PC-9 (cell line): ENCODE results near the gene WDR5. TPM values are rescaled to one million over a fixed set of nuclear protein-coding genes. Genes with fewer than 3 reads are reported as not detected.

Experiments
- BruUV-seq: library from RNA; stranded (reverse); fragments of 400-500 nt; replicated peaks from 2 replicates; lab custom pipeline; 2021; lab: Mats Ljungman, UMichigan
- CTCF ChIA-PET: fragments of 300-600 bp; sonication (Branson Sonifier 250); formaldehyde crosslinking; loops from one replicate; lab custom pipeline; 2022; ENCODE audit warnings: antibody characterized with exemption; lab: Charles Lee
- POLR2A ChIA-PET: fragments of 300-600 bp; sonication (Branson Sonifier 250); formaldehyde crosslinking; loops from one replicate; lab custom pipeline; 2022; ENCODE audit warnings: antibody characterized with exemption; ENCODE audit not compliant: unreplicated experiment; lab: Charles Lee
- DNase-seq, 2 experiments: peaks; one replicate each; pipeline versions ENCODE4 v3.0.0 to v3.0.0-alpha.2; 2015 to 2022; ENCODE audit warnings: mixed read lengths in 1 of 2
- H2AFZ ChIP-seq: fragments of 200-600 bp; sonication (generic); 2 replicates; pipeline ENCODE4 v1.8.1; 2017; ENCODE audit warnings: antibody characterized with exemption
- H3F3A ChIP-seq: fragments of 200-600 bp; sonication (generic); 2 replicates; pipeline ENCODE4 v1.8.1; 2017; ENCODE audit warnings: antibody characterized with exemption, mild to moderate bottlenecking, low read depth; ENCODE audit not compliant: insufficient read depth
- H3K27ac ChIP-seq: fragments of 200-600 bp; sonication (generic); 2 replicates; pipeline ENCODE4 v1.6.1; 2016; ENCODE audit warnings: mixed run types
- H3K27me3 ChIP-seq: fragments of 200-600 bp; sonication (generic); 2 replicates; pipeline ENCODE4 v1.6.1; 2016; ENCODE audit warnings: low read depth, mixed run types; ENCODE audit not compliant: insufficient read depth
- H3K36me3 ChIP-seq: fragments of 200-600 bp; sonication (generic); 2 replicates; pipeline ENCODE4 v1.6.1; 2016; ENCODE audit warnings: low read depth, mixed run types
- H3K4me1 ChIP-seq: fragments of 200-600 bp; sonication (generic); replicated peaks from 2 replicates; pipeline ENCODE4 v1.6.1; 2016; ENCODE audit warnings: mixed run types; ENCODE audit not compliant: insufficient read depth
- H3K4me2 ChIP-seq: fragments of 200-600 bp; sonication (generic); 2 replicates; pipeline ENCODE4 v1.6.1; 2017; ENCODE audit warnings: mixed run types
- H3K4me3 ChIP-seq: fragments of 200-600 bp; sonication (generic); 2 replicates; pipeline ENCODE4 v1.6.1; 2016; ENCODE audit warnings: mixed run types
- H3K79me2 ChIP-seq: fragments of 200-600 bp; sonication (generic); 2 replicates; pipeline ENCODE4 v1.6.1; 2017; ENCODE audit warnings: low read depth, mixed run types
- H3K9me2 ChIP-seq: fragments of 200-600 bp; sonication (generic); 2 replicates; pipeline ENCODE4 v1.8.1; 2017; ENCODE audit warnings: mild to moderate bottlenecking; ENCODE audit not compliant: insufficient read depth
- H3K9me3 ChIP-seq: fragments of 200-600 bp; sonication (generic); 2 replicates; pipeline ENCODE4 v1.8.1; 2016; ENCODE audit warnings: low read depth; ENCODE audit not compliant: insufficient read depth
- H4K20me1 ChIP-seq: fragments of 200-600 bp; sonication (generic); 2 replicates; pipeline ENCODE4 v1.8.1; 2017; ENCODE audit not compliant: insufficient read depth
- CTCF ChIP-seq: fragments of 200-600 bp; sonication (generic); conservative IDR thresholded peaks from 2 replicates; pipeline ENCODE4 v1.6.1; 2017; ENCODE audit warnings: mixed run types, antibody characterized with exemption, mild to moderate bottlenecking, moderate library complexity
- EZH2 ChIP-seq: fragments of 200-600 bp; sonication (generic); IDR thresholded peaks from 2 replicates; pipeline ENCODE4 v1.8.0; 2017; ENCODE audit warnings: antibody characterized with exemption, low read depth
- intact Hi-C: fragments of 100-400 bp; cut with micrococcal nuclease; formaldehyde crosslinking; loops from one replicate; pipeline ENCODE4 v1.10.0; 2022; ENCODE audit not compliant: unreplicated experiment
- total RNA-seq: library from RNA; stranded (reverse); gene quantifications from 2 replicates; pipeline ENCODE4 v1.2.3, GENCODE V29; 2021

Gene WDR5
- total RNA-seq, 1 experiment from 2014 or later, result 53.4 TPM

- H3F3A ChIP-seq, result peaks cover 37% of the 10 kb centered on the region; the same call in 1 of the 2 replicates
- CTCF ChIA-PET, result no interaction called here
Observed at GRCh38 chr9:134158753-134159392, 23.0 kb downstream of the WDR5 start.

GRCh38 chr9:134159566-134160245 lies 23.8 kb downstream of the WDR5 start:
- H3K36me3 ChIP-seq, result no peaks in the 10 kb centered on the region
- H4K20me1 ChIP-seq, result no peaks in the 10 kb centered on the region
- TF ChIP-seq CTCF (no peak), EZH2 (no peak)
- no TSS peak for BruUV-seq
- no peaks in the 10 kb centered on the region for H3K4me1 ChIP-seq
- no peaks in the 10 kb centered on the region for H3K9me2 ChIP-seq
- ChIA-PET POLR2A (no interaction called here), CTCF (no interaction called here)
- H3K9me3 ChIP-seq, result no peaks in the 10 kb centered on the region
- no peaks in the 10 kb centered on the region for H3K79me2 ChIP-seq
- H3K4me3 ChIP-seq, result no peak overlapping the region
- no peaks in the 10 kb centered on the region for H3K27me3 ChIP-seq
- peaks cover 37% of the 10 kb centered on the region; the same call in 1 of the 2 replicates for H3F3A ChIP-seq
- H2AFZ ChIP-seq, result no peak overlapping the region
- DNase-seq, result no peak
- H3K4me2 ChIP-seq, result no peak overlapping the region
- no peak overlapping the region for H3K27ac ChIP-seq
- intact Hi-C loops, result no loop called here

More at GRCh38 chr9:134158753-134159392, 23.0 kb downstream of the WDR5 start:
- intact Hi-C loops, result no loop called here
- Histone ChIP-seq H3K4me2 (no peak overlapping the region), H3K27me3 (no peaks in the 10 kb centered on the region), H3K9me3 (no peaks in the 10 kb centered on the region), H3K4me3 (no peak overlapping the region), H3K4me1 (no peaks in the 10 kb centered on the region), H2AFZ (no peak overlapping the region), H4K20me1 (no peaks in the 10 kb centered on the region), H3K9me2 (no peaks in the 10 kb centered on the region), H3K79me2 (no peaks in the 10 kb centered on the region), H3K36me3 (no peaks in the 10 kb centered on the region), H3K27ac (no peak overlapping the region)
- no TSS peak for BruUV-seq
- TF ChIP-seq CTCF (no peak), EZH2 (no peak)
- DNase-seq, result no peak
- POLR2A ChIA-PET, result no interaction called here

- Histone ChIP-seq H4K20me1 (no peaks in the 10 kb centered on the region), H2AFZ (no peak overlapping the region), H3F3A (peaks cover 37% of the 10 kb centered on the region; the same call in 1 of the 2 replicates), H3K4me1 (peaks cover 6% of the 10 kb centered on the region), H3K36me3 (no peaks in the 10 kb centered on the region), H3K9me2 (no peaks in the 10 kb centered on the region), H3K27ac (no peak overlapping the region), H3K9me3 (no peaks in the 10 kb centered on the region), H3K4me3 (no peak overlapping the region), H3K27me3 (no peaks in the 10 kb centered on the region), H3K79me2 (0 out of 2 replicates have a peak, but pooled peaks cover 6% of the 10 kb centered on the region), H3K4me2 (no peak overlapping the region)
- no peak for DNase-seq
- BruUV-seq, result no TSS peak
- TF ChIP-seq EZH2, result no peak
- no peak for TF ChIP-seq CTCF
- intact Hi-C loops, result no loop called here
- CTCF ChIA-PET, result no interaction called here
- POLR2A ChIA-PET, result no interaction called here
Observed at GRCh38 chr9:134161647-134162046, 25.8 kb downstream of the WDR5 start.
